Measurements from ENCODE around the gene CMSS1.

- TF ChIP-seq YY1 (IDR thresholded peaks at IDR 0.05; ENCODE audit: insufficient read depth, insufficient read length) (no peak), SUZ12 (IDR thresholded peaks at IDR 0.05; ENCODE audit: extremely low read depth, insufficient read depth, insufficient read length) (no peak), ZNF274 (IDR thresholded peaks at IDR 0.05; ENCODE audit: low read depth, low read length) (no peak)
Measured at GRCh38 chr3:100030914-100031425, 213.3 kb downstream of the CMSS1 start.
